Heart right ventricle (tissue), 16 donors: ENCODE measurements around the gene GNAS-AS1. TPM values are rescaled to one million over a fixed set of nuclear protein-coding genes. Genes with fewer than 3 reads are reported as not detected.

ENCODE experiments used
- ATAC-seq, 8 donors: fragments of 200-7000 bp; cut with Tn5 transposase; one replicate each; pipeline ENCODE4 v1.9.1; 2020; ENCODE audit warnings: mild to moderate bottlenecking in 8 of 8, moderate library complexity in 8 of 8, moderate number of reproducible peaks in 1 of 8
- DNase-seq, 2 donors: peaks; one replicate each; pipeline ENCODE4 v3.0.0-alpha.2; 2020
- H3K27ac ChIP-seq, 10 donors: fragments of 200-600 bp; sonication (generic) in 2 of 10; one replicate each; pipeline versions ENCODE4 v1.5.0 to v1.8.0; 2020 to 2022; ENCODE audit warnings: mild to moderate bottlenecking in 3 of 10
- H3K27me3 ChIP-seq, 7 donors: fragments of 200-600 bp; one replicate each; pipeline ENCODE4 v1.8.0; 2021 to 2022; ENCODE audit warnings: mild to moderate bottlenecking in 2 of 7
- H3K36me3 ChIP-seq, 9 donors: fragments of 200-600 bp; sonication (generic) in 1 of 9; one replicate each; pipeline versions ENCODE4 v1.5.0 to v1.8.0; 2020 to 2022; ENCODE audit warnings: mild to moderate bottlenecking in 2 of 9
- H3K4me1 ChIP-seq, 9 donors: fragments of 200-600 bp; sonication (generic) in 1 of 9; one replicate each; pipeline versions ENCODE4 v1.5.0 to v1.8.0; 2020 to 2022; ENCODE audit warnings: mild to moderate bottlenecking in 4 of 9
- H3K4me3 ChIP-seq, 10 donors: fragments of 200-600 bp; sonication (generic) in 2 of 10; one replicate each; pipeline versions ENCODE4 v1.5.0 to v1.8.0; 2020 to 2022; ENCODE audit warnings: mild to moderate bottlenecking in 7 of 10, moderate library complexity in 2 of 10
- H3K9me3 ChIP-seq, 11 donors: fragments of 200-600 bp in 10 of 11; sonication (generic) in 2 of 11; one replicate each; pipeline versions ENCODE4 v1.5.0 to v1.8.0; 2013 to 2022; ENCODE audit warnings: mild to moderate bottlenecking in 2 of 11, control low read depth in 1 of 11, moderate library complexity in 1 of 11
- WGBS, 2 donors: extraction: QIAGEN DNeasy Blood & Tissue Kit; methylation state at CpG; one replicate each; pipeline ENCODE4 v1.1.7; 2013; ENCODE audit warnings: inconsistent platforms in 1 of 2; 5-methylcytosine and 5-hydroxymethylcytosine counted together
- intact Hi-C, 10 donors: fragments of 100-400 bp; cut with DNase I; formaldehyde crosslinking; loops; one replicate each; pipeline versions ENCODE4 v1.11.1 to v1.14.2; 2022
- polyA plus RNA-seq, 2 donors: library from polyadenylated mRNA; stranded (reverse); fragments of 200-250 nt; gene quantifications; one replicate each; pipeline ENCODE4 v1.2.3, GENCODE V29; 2013
- total RNA-seq, 10 donors: library from RNA; stranded (reverse); fragmentation: NEBNext Ultra II Directional in 3 of 10; extraction: Animal tissue kit (Norgen Biotek cat#: 25700) in 3 of 10; gene quantifications; one replicate each; pipeline versions ENCODE4 v1.2.1 to v1.2.4, GENCODE V29; 2021 to 2023
- TF ChIP-seq, protein P1 (sequence below), 9 donors: fragments of 200-600 bp; sonication (generic) in 2 of 9; IDR thresholded peaks; one replicate each; pipeline versions ENCODE4 v1.5.0 to v1.8.0; 2021 to 2022; ENCODE audit warnings: antibody characterized with exemption in 9 of 9, mild to moderate bottlenecking in 5 of 9, moderate library complexity in 1 of 9
- donor health status: Arrhythmogenic right ventricular cardiomyopathy.
- donor health status: ischemic (EF 13 %, LVEDD 7.1; RV severe dilation, severe dysfunction).
- donor health status: healthy with polysubstance abuse.
- donor health status: DM: no; HTN: yes; CAD: no.
- donor health status: DM: no; HTN: no; CAD: no.
- donor health status: ischemic (EF 25% LVEDD 6.9; RV normal size, moderate dysfunction).
- donor health status: ischemic (EF 25% LVEDD 5.7; RV mildly dilated, moderate dysfunction).
- donor health status: healthy.
- donor health status: DM: yes; HTN: yes; CAD: no.
- donor health status: Ischemic cardiomyopathy.
- donor health status: ischemic (EF 35%, LVEDD 5.7; RV mildly dilated, moderate dysfunction).
- donor health status: nonischemic (EF 11% LVEDD 7.7; RV severe dilation, severe dysfunction).
- donor health status: DM: yes; HTN: yes; CAD: no.
- donor health status: PGD.
- donor health status: ischemic (EF 29% LVEDD 5.4; RV normal size, mild dysfunction).
- donor health status: nonischemic (EF 23%, LVEDD 6.1; RV moderate dilation, normal function).

The GNAS-AS1 gene
- total and polyA plus RNA-seq, 12 donors, result 0.06 to 1.5 (median 0.41) TPM

GRCh38 chr20:58810116-58810878, 40.4 kb downstream of the GNAS-AS1 start:
- ATAC-seq (no peak), DNase-seq (no peak)

GRCh38 chr20:58808271-58809046, 42.2 kb downstream of the GNAS-AS1 start:
- Histone ChIP-seq H3K27ac (no peak overlapping the region), H3K9me3 (no peaks in the 10 kb centered on the region), H3K4me1 (no peaks in the 10 kb centered on the region), H3K4me3 (no peak overlapping the region), H3K36me3 (no peaks in the 10 kb centered on the region), H3K27me3 (peaks cover 0 to 72% (median 39%) of the 10 kb centered on the region in 7 donors)
- 55 to 63% methylated on average over 17 of the region's 17 CpGs for WGBS, 2 donors
- ATAC-seq, result no peak
- intact Hi-C loops, result no loop called here
- TF ChIP-seq, protein P1, sequence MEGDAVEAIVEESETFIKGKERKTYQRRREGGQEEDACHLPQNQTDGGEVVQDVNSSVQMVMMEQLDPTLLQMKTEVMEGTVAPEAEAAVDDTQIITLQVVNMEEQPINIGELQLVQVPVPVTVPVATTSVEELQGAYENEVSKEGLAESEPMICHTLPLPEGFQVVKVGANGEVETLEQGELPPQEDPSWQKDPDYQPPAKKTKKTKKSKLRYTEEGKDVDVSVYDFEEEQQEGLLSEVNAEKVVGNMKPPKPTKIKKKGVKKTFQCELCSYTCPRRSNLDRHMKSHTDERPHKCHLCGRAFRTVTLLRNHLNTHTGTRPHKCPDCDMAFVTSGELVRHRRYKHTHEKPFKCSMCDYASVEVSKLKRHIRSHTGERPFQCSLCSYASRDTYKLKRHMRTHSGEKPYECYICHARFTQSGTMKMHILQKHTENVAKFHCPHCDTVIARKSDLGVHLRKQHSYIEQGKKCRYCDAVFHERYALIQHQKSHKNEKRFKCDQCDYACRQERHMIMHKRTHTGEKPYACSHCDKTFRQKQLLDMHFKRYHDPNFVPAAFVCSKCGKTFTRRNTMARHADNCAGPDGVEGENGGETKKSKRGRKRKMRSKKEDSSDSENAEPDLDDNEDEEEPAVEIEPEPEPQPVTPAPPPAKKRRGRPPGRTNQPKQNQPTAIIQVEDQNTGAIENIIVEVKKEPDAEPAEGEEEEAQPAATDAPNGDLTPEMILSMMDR (IDR thresholded peaks at IDR 0.05), result no peak
- DNase-seq, result no peak

More at GRCh38 chr20:58810116-58810878, 40.4 kb downstream of the GNAS-AS1 start:
- Histone ChIP-seq H3K9me3 (no peaks in the 10 kb centered on the region), H3K4me3 (no peak overlapping the region), H3K4me1 (no peaks in the 10 kb centered on the region), H3K27me3 (peaks cover 0 to 55% (median 28%) of the 10 kb centered on the region in 7 donors), H3K36me3 (no peaks in the 10 kb centered on the region), H3K27ac (no peak overlapping the region)
- TF ChIP-seq, protein P1 (IDR thresholded peaks at IDR 0.05), result no peak
- intact Hi-C loops, result no loop called here
- WGBS, 2 donors, result 86 to 87% methylated on average over 19 of the region's 19 CpGs

DNA sequence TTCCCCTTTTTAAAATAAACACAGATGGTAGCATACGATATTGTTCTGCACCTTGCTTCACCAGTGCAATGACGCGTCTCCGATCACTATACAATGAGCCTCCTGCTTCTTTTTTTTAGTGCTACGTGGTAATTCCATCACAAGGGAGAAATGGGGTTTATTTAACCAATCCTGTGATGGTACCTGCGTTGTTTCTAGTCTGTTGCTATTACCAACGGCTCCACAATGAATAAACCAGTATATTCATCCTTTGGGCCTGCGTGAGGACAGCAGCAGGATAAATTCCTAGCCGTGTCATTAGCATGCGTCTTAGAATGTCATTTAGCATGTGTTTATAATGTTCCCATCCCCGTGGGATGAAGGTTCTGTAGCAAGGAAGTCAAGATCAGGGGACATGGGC, 42.9 kb downstream of the GNAS-AS1 start:
- no peaks in the 10 kb centered on the region for H3K4me1 ChIP-seq
- WGBS, 2 donors, result 86 to 89% methylated on average over 11 of the region's 11 CpGs

GRCh38 chr20:58803533-58803932, 47.2 kb downstream of the GNAS-AS1 start:
- TF ChIP-seq, protein P1 (IDR thresholded peaks at IDR 0.05), result no peak
- 89% methylated on average over 18 of the region's 18 CpGs for WGBS, 2 donors
- DNase-seq (no peak), ATAC-seq (no peak)
- intact Hi-C loops, result no loop called here
- H3K9me3 ChIP-seq, result no peaks in the 10 kb centered on the region
- no peak overlapping the region for H3K27ac ChIP-seq
- no peak overlapping the region for H3K4me3 ChIP-seq
- no peaks in the 10 kb centered on the region for H3K4me1 ChIP-seq
- H3K36me3 ChIP-seq, result no peaks in the 10 kb centered on the region
- H3K27me3 ChIP-seq, result peaks cover 0 to 60% (median 26%) of the 10 kb centered on the region in 7 donors

More for the DNA sequence above, 42.9 kb downstream of the GNAS-AS1 start:
- ATAC-seq (no peak), DNase-seq (no peak)
- intact Hi-C loops, result no loop called here
- TF ChIP-seq, protein P1 (IDR thresholded peaks at IDR 0.05), result no peak
- Histone ChIP-seq H3K27me3 (peaks cover 0 to 78% (median 43%) of the 10 kb centered on the region in 7 donors), H3K27ac (no peak overlapping the region), H3K36me3 (no peaks in the 10 kb centered on the region), H3K9me3 (no peaks in the 10 kb centered on the region), H3K4me3 (no peak overlapping the region)
